Endothelial cell (in vitro differentiated cells): Measurements from ENCODE around the gene ATAD1. TPM values are rescaled to one million over a fixed set of nuclear protein-coding genes. Genes with fewer than 3 reads are reported as not detected.
"Not testable (repeated sequence)": the region's sequence is repeated elsewhere in the genome, so short reads cannot be mapped to it uniquely, and the experiment has no call there.

ENCODE experiments used
- DNase-seq: peaks from one replicate; pipeline ENCODE4 v3.0.0; 2021; ENCODE audit warnings: low spot score
- H3K27ac Mint-ChIP-seq: one replicate; pipeline ENCODE4 v1.8.0; 2021; ENCODE audit warnings: mixed read lengths, inconsistent platforms; ENCODE audit not compliant: unreplicated experiment
- H3K27me3 Mint-ChIP-seq: one replicate; pipeline ENCODE4 v1.8.0; 2021; ENCODE audit warnings: mild to moderate bottlenecking, moderate library complexity, mixed read lengths, inconsistent platforms; ENCODE audit not compliant: unreplicated experiment
- H3K36me3 Mint-ChIP-seq: one replicate; pipeline ENCODE4 v1.8.0; 2021; ENCODE audit warnings: mild to moderate bottlenecking, low read depth, mixed read lengths, inconsistent platforms; ENCODE audit not compliant: unreplicated experiment
- H3K4me1 Mint-ChIP-seq: one replicate; pipeline ENCODE4 v1.8.0; 2021; ENCODE audit warnings: mild to moderate bottlenecking, mixed read lengths, inconsistent platforms; ENCODE audit not compliant: unreplicated experiment
- H3K4me3 Mint-ChIP-seq: one replicate; pipeline ENCODE4 v1.8.0; 2021; ENCODE audit warnings: mild to moderate bottlenecking, mixed read lengths, inconsistent platforms; ENCODE audit not compliant: unreplicated experiment
- H3K9me3 Mint-ChIP-seq: one replicate; pipeline ENCODE4 v1.8.0; 2021; ENCODE audit warnings: mixed read lengths, inconsistent platforms; ENCODE audit not compliant: unreplicated experiment
- CTCF ChIP-seq: fragments of 200-600 bp; sonication (generic); IDR thresholded peaks from one replicate; pipeline ENCODE4 v1.5.0; 2021; ENCODE audit warnings: antibody characterized with exemption; ENCODE audit not compliant: unreplicated experiment
- total RNA-seq: library from RNA; stranded (reverse); fragmentation: NEBNext Ultra II Directional; extraction: Animal tissue kit (Norgen Biotek cat#: 25700); gene quantifications from one replicate; pipeline ENCODE4 v1.2.1, GENCODE V29; 2021; ENCODE audit not compliant: unreplicated experiment

Gene ATAD1
- total RNA-seq, 1 donor from 2014 or later, result 38.0 TPM

DNA sequence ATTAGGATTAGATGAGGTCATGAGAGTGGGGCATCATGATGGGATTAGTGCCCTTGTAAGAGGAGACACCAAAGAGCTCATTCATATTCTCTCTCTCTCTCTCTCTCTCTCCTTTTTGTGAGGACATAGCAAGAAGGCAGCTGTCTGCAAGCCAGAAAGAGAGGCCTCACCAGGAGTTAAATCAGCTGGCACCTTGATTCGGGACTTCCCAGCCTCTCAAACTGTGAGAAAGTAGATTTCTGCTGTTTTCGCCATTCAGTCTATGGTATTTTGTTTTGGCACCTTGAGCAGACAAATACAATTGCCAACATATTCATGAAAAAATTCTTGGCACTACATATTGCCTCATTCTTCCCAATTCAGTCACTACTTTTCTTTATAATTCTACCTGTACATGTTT is 20.6 kb upstream of the ATAD1 start:
- no peaks in the 10 kb centered on the region for H3K4me1 Mint-ChIP-seq
- TF ChIP-seq CTCF, result no peak
- H3K27ac Mint-ChIP-seq, result no peak overlapping the region
- H3K4me3 Mint-ChIP-seq, result no peak overlapping the region
- no peak for DNase-seq
- no peaks in the 10 kb centered on the region for H3K27me3 Mint-ChIP-seq
- no peaks in the 10 kb centered on the region for H3K36me3 Mint-ChIP-seq
- H3K9me3 Mint-ChIP-seq, result no peaks in the 10 kb centered on the region

DNA sequence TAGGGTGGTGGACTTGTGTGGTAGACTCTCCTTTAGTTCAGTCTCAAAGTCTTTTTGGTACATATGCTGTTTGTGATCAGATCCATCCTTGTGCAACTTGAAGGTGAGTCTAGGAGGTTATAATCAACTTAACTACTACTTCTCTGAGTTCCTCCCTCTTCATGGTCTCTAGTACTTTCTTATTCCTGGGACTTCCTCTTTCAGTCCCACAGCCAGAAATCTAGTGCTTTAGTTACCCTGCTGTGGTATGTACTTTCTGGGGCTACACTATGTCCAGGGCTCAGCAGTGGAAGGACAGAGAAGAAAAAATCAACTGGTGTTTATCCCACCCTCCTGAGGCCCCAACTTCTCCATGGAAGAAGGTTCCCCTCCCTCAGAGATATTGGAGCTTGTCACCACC is 19.4 kb upstream of the ATAD1 start:
- no peak overlapping the region for H3K27ac Mint-ChIP-seq
- H3K4me1 Mint-ChIP-seq, result no peaks in the 10 kb centered on the region
- no peaks in the 10 kb centered on the region for H3K9me3 Mint-ChIP-seq
- H3K36me3 Mint-ChIP-seq, result no peaks in the 10 kb centered on the region
- DNase-seq, result no peak
- peaks cover 2% of the 10 kb centered on the region for H3K27me3 Mint-ChIP-seq
- H3K4me3 Mint-ChIP-seq, result no peak overlapping the region
- no peak for TF ChIP-seq CTCF

- Mint-ChIP-seq H3K36me3 (no peaks in the 10 kb centered on the region), H3K9me3 (no peaks in the 10 kb centered on the region), H3K4me1 (no peaks in the 10 kb centered on the region), H3K27me3 (peaks cover 2% of the 10 kb centered on the region), H3K4me3 (no peak overlapping the region), H3K27ac (no peak overlapping the region)
- DNase-seq, result no peak
- no peak for TF ChIP-seq CTCF
Observed at GRCh38 chr10:87836098-87836497, 18.1 kb upstream of the ATAD1 start.

DNA sequence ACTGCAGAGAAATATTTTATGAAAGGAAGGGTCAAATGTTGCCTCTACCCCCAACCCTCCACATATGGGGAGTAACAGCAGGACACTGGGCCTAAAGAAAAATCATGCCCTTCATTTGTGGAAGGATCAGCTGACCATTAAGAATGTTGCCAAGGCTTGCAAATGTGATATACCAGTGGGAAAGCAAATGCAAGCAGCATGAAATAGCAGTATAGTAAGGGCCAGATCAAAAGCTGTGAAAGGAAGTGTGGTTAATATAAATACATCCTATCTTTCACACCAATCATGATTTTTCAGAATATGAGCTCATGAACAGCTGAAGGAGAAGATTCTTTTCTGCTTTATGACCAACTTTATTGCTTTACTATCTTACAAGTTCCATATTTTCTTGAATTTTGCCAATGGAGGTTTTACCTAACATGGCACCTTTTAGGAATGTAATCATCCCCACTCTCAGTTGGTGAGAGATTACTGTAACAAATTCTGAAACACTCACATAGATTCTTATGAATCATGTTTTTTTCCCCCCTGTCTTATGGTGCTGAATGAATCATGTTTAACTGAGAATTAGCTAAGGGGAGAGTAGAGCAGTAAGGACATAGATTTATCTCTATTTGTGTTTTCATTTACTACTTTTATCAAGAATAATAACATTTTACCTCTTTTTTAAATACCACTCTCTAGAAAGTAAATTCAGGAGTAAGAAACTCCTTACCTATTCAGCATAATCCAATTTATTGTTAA is 12.1 kb upstream of the ATAD1 start:
- Mint-ChIP-seq H3K9me3 (no peaks in the 10 kb centered on the region), H3K27me3 (peaks cover 2% of the 10 kb centered on the region), H3K27ac (no peak overlapping the region), H3K36me3 (no peaks in the 10 kb centered on the region), H3K4me1 (no peaks in the 10 kb centered on the region), H3K4me3 (no peak overlapping the region)
- no peak for TF ChIP-seq CTCF
- no peak for DNase-seq

DNA sequence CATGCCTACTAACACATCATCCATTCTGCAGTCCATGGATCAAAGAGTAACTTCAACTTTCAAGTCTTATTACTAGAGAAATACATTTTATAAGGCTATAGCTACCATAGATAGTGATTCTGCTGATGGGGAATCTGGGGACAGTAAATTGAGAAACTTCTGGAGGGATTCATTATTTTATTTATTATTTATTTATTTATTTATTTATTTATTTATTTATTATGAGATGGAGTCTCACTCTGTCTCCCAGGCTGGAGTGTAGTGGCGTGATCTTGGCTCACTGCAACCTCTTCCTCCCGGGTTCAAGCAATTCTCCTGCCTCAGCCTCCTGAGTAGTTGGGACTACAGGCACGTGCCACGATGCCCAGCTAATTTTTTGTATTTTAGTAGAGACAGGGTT is 11.0 kb upstream of the ATAD1 start:
- H3K27ac Mint-ChIP-seq, DNase-seq, H3K9me3 Mint-ChIP-seq, H3K4me1 Mint-ChIP-seq, H3K36me3 Mint-ChIP-seq, H3K4me3 Mint-ChIP-seq, H3K27me3 Mint-ChIP-seq: not testable (repeated sequence)
